HEK293 (cell line): Measurements from ENCODE around the gene BMPR1A.

Experiments
- CTCF ChIA-PET: fragments of 350-600 bp; formaldehyde crosslinking; extraction: SDS; loops from one replicate; lab custom pipeline; 2021; ENCODE audit warnings: antibody characterized with exemption; lab: Yijun Ruan, JAX
- POLR2A ChIA-PET: fragments of 300-600 bp; formaldehyde crosslinking; extraction: SDS; loops from one replicate; lab custom pipeline; 2020; ENCODE audit warnings: antibody characterized with exemption, inconsistent platforms; lab: Yijun Ruan, JAX
- H3K27ac ChIP-seq: fragments of 200-500 bp; sonication (Bioruptor generic); 2 replicates; pipeline ENCODE4 v1.5.1; 2014; ENCODE audit warnings: low read depth, low read length, control low read depth, inconsistent platforms; ENCODE audit errors: extremely low read depth
- H3K36me3 ChIP-seq, 2 experiments: fragments of 200-500 bp in 1 of 2; sonication (Bioruptor generic) in 1 of 2; 1 replicate in 1 of 2; 2 replicates in 1 of 2; pipeline ENCODE4 v1.5.1; 2014 to 2017; ENCODE audit warnings: inconsistent platforms in 2 of 2, low read length in 2 of 2; ENCODE audit not compliant: control insufficient read depth in 2 of 2, insufficient read depth in 1 of 2
- H3K4me1 ChIP-seq: fragments of 200-500 bp; sonication (Bioruptor generic); 2 replicates; pipeline ENCODE4 v1.5.1; 2014; ENCODE audit warnings: mild to moderate bottlenecking, low read length, inconsistent platforms; ENCODE audit not compliant: control insufficient read depth, insufficient read depth
- H3K4me3 ChIP-seq: 2 replicates; pipeline ENCODE4 v1.5.1; 2011; ENCODE audit warnings: low read depth, mild to moderate bottlenecking, control low read depth, low read length, moderate library complexity
- H3K9me3 ChIP-seq: fragments of 200-500 bp; sonication (Bioruptor generic); 2 replicates; pipeline ENCODE4 v1.5.1; 2014; ENCODE audit warnings: low read depth, low read length, inconsistent platforms; ENCODE audit not compliant: control insufficient read depth, insufficient read depth
- GFI1B ChIP-seq: fragments of 450-650 bp; formaldehyde crosslinking; IDR thresholded peaks from 2 replicates; pipeline ENCODE4 v1.5.1; 2016; ENCODE audit warnings: missing biosample characterization, missing genetic modification characterization
- GLI4 ChIP-seq: fragments of 450-650 bp; formaldehyde crosslinking; IDR thresholded peaks from 2 replicates; pipeline ENCODE4 v1.5.1; 2016; ENCODE audit warnings: missing biosample characterization, missing genetic modification characterization
- HOXA7 ChIP-seq: sonication (generic); formaldehyde crosslinking; IDR thresholded peaks from 2 replicates; pipeline ENCODE4 v1.8.1; 2022; ENCODE audit warnings: missing genetic modification reagents, borderline replicate concordance
- RBAK ChIP-seq: fragments of 450-650 bp; formaldehyde crosslinking; IDR thresholded peaks from 2 replicates; pipeline ENCODE4 v1.5.1; 2016; ENCODE audit warnings: missing biosample characterization, missing genetic modification characterization
- SCRT1 ChIP-seq: fragments of 450-650 bp; formaldehyde crosslinking; IDR thresholded peaks from 2 replicates; pipeline ENCODE4 v1.5.1; 2016; ENCODE audit warnings: missing biosample characterization, missing genetic modification characterization, borderline replicate concordance
- ZBTB8A ChIP-seq: fragments of 450-650 bp; formaldehyde crosslinking; IDR thresholded peaks from 2 replicates; pipeline ENCODE4 v1.5.1; 2016; ENCODE audit warnings: missing biosample characterization, missing genetic modification characterization
- ZFHX2 ChIP-seq: fragments of 450-650 bp; formaldehyde crosslinking; conservative IDR thresholded peaks from 2 replicates; pipeline ENCODE4 v1.5.1; 2016; ENCODE audit warnings: missing biosample characterization, missing genetic modification characterization
- ZFP37 ChIP-seq: fragments of 450-650 bp; formaldehyde crosslinking; IDR thresholded peaks from 2 replicates; pipeline ENCODE4 v1.5.1; 2016; ENCODE audit warnings: missing biosample characterization, missing genetic modification characterization
- ZIC2 ChIP-seq: fragments of 450-650 bp; formaldehyde crosslinking; IDR thresholded peaks from 2 replicates; pipeline ENCODE4 v1.5.1; 2016; ENCODE audit warnings: missing biosample characterization, missing genetic modification characterization
- ZNF146 ChIP-seq: fragments of 450-650 bp; formaldehyde crosslinking; IDR thresholded peaks from 2 replicates; pipeline ENCODE4 v1.5.1; 2016; ENCODE audit warnings: missing biosample characterization, missing genetic modification characterization
- ZNF157 ChIP-seq: fragments of 450-650 bp; formaldehyde crosslinking; IDR thresholded peaks from 2 replicates; pipeline ENCODE4 v1.5.1; 2016; ENCODE audit warnings: missing biosample characterization, missing genetic modification characterization
- ZNF23 ChIP-seq: fragments of 450-650 bp; formaldehyde crosslinking; IDR thresholded peaks from 2 replicates; pipeline ENCODE4 v1.5.1; 2016; ENCODE audit warnings: missing biosample characterization, missing genetic modification characterization, borderline replicate concordance
- ZNF341 ChIP-seq: fragments of 450-650 bp; formaldehyde crosslinking; IDR thresholded peaks from 2 replicates; pipeline ENCODE4; 2016; ENCODE audit warnings: low read depth, missing biosample characterization, missing genetic modification characterization
- ZNF350 ChIP-seq: fragments of 450-650 bp; formaldehyde crosslinking; IDR thresholded peaks from 2 replicates; pipeline ENCODE4 v1.5.0; 2017; ENCODE audit warnings: missing biosample characterization, mild to moderate bottlenecking, missing genetic modification characterization
- ZNF560 ChIP-seq: fragments of 450-650 bp; formaldehyde crosslinking; IDR thresholded peaks from 2 replicates; pipeline ENCODE4 v1.5.1; 2017; ENCODE audit warnings: missing biosample characterization, missing genetic modification characterization, borderline replicate concordance
- ZNF610 ChIP-seq: fragments of 450-650 bp; formaldehyde crosslinking; IDR thresholded peaks from 2 replicates; pipeline ENCODE4 v1.5.1; 2016; ENCODE audit warnings: missing biosample characterization, missing genetic modification characterization, borderline replicate concordance
- ZNF621 ChIP-seq: fragments of 450-650 bp; formaldehyde crosslinking; IDR thresholded peaks from 2 replicates; pipeline ENCODE4 v1.5.1; 2017; ENCODE audit warnings: missing biosample characterization, missing genetic modification characterization
- ZNF677 ChIP-seq: fragments of 450-650 bp; IDR thresholded peaks from 2 replicates; pipeline ENCODE4 v1.5.0; 2018; ENCODE audit warnings: missing biosample characterization, mild to moderate bottlenecking, missing genetic modification characterization, moderate library complexity
- ZNF768 ChIP-seq: fragments of 450-650 bp; formaldehyde crosslinking; IDR thresholded peaks from 2 replicates; pipeline ENCODE4 v1.5.1; 2018; ENCODE audit warnings: missing biosample characterization, mild to moderate bottlenecking, missing genetic modification characterization
- TF ChIP-seq, protein P1 (sequence below): fragments of 450-650 bp; formaldehyde crosslinking; IDR thresholded peaks from 2 replicates; pipeline ENCODE4 v1.5.1; 2016; ENCODE audit warnings: missing biosample characterization, missing genetic modification characterization, borderline replicate concordance
- TF ChIP-seq, protein P2 (sequence below): fragments of 450-650 bp; formaldehyde crosslinking; IDR thresholded peaks from 2 replicates; pipeline ENCODE4 v1.5.1; 2016; ENCODE audit warnings: missing biosample characterization, missing genetic modification characterization
- TF ChIP-seq, protein P3 (sequence below): fragments of 450-650 bp; formaldehyde crosslinking; IDR thresholded peaks from 2 replicates; pipeline ENCODE4 v1.5.1; 2016; ENCODE audit warnings: missing biosample characterization, missing genetic modification characterization
- TF ChIP-seq, protein P4 (sequence below): fragments of 450-650 bp; formaldehyde crosslinking; IDR thresholded peaks from 2 replicates; pipeline ENCODE4 v1.5.1; 2017; ENCODE audit warnings: missing biosample characterization, missing genetic modification characterization
- TF ChIP-seq, protein P5 (sequence below): IDR thresholded peaks from 2 replicates; pipeline ENCODE4 v1.6.1; 2011; ENCODE audit warnings: mild to moderate bottlenecking, low read depth, low read length, borderline replicate concordance

The BMPR1A gene

DNA sequence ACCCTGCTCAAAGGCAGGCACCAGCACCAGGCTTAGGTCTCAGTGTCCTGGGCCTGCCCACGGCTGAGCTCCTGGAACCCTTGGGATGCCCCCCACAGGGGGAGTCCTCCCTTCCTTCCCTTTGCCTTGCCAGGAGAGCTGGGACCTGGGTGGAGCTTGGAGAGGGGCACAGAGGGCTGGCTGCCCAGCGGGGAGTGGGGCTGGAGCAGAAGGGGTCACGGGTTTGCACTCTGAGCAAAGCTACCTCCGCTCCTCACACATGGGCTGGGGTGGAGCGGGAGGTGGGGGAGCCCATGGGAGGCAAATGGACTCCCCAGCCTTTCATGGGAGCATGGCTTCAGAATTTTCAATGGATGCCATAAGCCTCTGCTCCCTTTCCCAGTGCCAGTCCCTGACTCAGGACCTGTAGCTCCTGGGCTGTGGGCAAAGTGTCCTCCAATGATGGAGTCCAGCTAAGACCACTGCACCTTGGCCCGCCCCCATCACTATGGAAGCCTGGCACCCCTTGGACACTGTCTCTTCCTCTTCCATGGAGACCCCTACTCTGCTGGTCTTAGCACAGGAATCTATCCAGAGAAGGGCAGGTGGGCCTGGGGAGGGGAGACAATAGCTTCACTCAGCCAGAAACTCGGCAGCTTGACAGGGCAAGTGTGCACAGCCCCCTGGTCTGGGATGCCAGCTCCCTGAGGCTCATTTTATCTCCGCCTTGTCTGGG, 48.2 kb upstream of the BMPR1A start (continued):
- TF ChIP-seq, protein P1, sequence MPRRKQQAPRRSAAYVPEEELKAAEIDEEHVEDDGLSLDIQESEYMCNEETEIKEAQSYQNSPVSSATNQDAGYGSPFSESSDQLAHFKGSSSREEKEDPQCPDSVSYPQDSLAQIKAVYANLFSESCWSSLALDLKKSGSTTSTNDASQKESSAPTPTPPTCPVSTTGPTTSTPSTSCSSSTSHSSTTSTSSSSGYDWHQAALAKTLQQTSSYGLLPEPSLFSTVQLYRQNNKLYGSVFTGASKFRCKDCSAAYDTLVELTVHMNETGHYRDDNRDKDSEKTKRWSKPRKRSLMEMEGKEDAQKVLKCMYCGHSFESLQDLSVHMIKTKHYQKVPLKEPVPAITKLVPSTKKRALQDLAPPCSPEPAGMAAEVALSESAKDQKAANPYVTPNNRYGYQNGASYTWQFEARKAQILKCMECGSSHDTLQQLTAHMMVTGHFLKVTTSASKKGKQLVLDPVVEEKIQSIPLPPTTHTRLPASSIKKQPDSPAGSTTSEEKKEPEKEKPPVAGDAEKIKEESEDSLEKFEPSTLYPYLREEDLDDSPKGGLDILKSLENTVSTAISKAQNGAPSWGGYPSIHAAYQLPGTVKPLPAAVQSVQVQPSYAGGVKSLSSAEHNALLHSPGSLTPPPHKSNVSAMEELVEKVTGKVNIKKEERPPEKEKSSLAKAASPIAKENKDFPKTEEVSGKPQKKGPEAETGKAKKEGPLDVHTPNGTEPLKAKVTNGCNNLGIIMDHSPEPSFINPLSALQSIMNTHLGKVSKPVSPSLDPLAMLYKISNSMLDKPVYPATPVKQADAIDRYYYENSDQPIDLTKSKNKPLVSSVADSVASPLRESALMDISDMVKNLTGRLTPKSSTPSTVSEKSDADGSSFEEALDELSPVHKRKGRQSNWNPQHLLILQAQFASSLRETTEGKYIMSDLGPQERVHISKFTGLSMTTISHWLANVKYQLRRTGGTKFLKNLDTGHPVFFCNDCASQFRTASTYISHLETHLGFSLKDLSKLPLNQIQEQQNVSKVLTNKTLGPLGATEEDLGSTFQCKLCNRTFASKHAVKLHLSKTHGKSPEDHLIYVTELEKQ (tag by site-specific recombination), result no peak
- TF ChIP-seq ZNF677 (tag by site-specific recombination), result no peak
- no peak for TF ChIP-seq ZNF23 (tag by site-specific recombination)
- no peak for TF ChIP-seq ZFP37
- TF ChIP-seq, protein P2, sequence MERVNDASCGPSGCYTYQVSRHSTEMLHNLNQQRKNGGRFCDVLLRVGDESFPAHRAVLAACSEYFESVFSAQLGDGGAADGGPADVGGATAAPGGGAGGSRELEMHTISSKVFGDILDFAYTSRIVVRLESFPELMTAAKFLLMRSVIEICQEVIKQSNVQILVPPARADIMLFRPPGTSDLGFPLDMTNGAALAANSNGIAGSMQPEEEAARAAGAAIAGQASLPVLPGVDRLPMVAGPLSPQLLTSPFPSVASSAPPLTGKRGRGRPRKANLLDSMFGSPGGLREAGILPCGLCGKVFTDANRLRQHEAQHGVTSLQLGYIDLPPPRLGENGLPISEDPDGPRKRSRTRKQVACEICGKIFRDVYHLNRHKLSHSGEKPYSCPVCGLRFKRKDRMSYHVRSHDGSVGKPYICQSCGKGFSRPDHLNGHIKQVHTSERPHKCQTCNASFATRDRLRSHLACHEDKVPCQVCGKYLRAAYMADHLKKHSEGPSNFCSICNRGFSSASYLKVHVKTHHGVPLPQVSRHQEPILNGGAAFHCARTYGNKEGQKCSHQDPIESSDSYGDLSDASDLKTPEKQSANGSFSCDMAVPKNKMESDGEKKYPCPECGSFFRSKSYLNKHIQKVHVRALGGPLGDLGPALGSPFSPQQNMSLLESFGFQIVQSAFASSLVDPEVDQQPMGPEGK (tag by site-specific recombination), result no peak
- peak; percentile 57 for TF ChIP-seq ZIC2
- 0 out of 2 replicates have a peak, but pooled peaks have one; percentile 10 for TF ChIP-seq ZNF341 (tag by site-specific recombination)
- no peak for TF ChIP-seq RBAK
- TF ChIP-seq ZNF146, result no peak
- no peak for TF ChIP-seq ZNF157 (tag by site-specific recombination)
- no peak for TF ChIP-seq ZNF610
- TF ChIP-seq, protein P3, sequence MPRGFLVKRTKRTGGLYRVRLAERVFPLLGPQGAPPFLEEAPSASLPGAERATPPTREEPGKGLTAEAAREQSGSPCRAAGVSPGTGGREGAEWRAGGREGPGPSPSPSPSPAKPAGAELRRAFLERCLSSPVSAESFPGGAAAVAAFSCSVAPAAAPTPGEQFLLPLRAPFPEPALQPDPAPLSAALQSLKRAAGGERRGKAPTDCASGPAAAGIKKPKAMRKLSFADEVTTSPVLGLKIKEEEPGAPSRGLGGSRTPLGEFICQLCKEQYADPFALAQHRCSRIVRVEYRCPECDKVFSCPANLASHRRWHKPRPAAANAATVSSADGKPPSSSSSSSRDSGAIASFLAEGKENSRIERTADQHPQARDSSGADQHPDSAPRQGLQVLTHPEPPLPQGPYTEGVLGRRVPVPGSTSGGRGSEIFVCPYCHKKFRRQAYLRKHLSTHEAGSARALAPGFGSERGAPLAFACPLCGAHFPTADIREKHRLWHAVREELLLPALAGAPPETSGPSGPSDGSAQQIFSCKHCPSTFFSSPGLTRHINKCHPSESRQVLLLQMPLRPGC (tag by site-specific recombination), result no peak
- 0 out of 2 replicates have a peak, but pooled peaks have one; percentile 23 for TF ChIP-seq ZBTB8A
- TF ChIP-seq GLI4, result no peak
- TF ChIP-seq, protein P4, sequence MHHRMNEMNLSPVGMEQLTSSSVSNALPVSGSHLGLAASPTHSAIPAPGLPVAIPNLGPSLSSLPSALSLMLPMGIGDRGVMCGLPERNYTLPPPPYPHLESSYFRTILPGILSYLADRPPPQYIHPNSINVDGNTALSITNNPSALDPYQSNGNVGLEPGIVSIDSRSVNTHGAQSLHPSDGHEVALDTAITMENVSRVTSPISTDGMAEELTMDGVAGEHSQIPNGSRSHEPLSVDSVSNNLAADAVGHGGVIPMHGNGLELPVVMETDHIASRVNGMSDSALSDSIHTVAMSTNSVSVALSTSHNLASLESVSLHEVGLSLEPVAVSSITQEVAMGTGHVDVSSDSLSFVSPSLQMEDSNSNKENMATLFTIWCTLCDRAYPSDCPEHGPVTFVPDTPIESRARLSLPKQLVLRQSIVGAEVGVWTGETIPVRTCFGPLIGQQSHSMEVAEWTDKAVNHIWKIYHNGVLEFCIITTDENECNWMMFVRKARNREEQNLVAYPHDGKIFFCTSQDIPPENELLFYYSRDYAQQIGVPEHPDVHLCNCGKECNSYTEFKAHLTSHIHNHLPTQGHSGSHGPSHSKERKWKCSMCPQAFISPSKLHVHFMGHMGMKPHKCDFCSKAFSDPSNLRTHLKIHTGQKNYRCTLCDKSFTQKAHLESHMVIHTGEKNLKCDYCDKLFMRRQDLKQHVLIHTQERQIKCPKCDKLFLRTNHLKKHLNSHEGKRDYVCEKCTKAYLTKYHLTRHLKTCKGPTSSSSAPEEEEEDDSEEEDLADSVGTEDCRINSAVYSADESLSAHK (tag by site-specific recombination), result no peak

DNA sequence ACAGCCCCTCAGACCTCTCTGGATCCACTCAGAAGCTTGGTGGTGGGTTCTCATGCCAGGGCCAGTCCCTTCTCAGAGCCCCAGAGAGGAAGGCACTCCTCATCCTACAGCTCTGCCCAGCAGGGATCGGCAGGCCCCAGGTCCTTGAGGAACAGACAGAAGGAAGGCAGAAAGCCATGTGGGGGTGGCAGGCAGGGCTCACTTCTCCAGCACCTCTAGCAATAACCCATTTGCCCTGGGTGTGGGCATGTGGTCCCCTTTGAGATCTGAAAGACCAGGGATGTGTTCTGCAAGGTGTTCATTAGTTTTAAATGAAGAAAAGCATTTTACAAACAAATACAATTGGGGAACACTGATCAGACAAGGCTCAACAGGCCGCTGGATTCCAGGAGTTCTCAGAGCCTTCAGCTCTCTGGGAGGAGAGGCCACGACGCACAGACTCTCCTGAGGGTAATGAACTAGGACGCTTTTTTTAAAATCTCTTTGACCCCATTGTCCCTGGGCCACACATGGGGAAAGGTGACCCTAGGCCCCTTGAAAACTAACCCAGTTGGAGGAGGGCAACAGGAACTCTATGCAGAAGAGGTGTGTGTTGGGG, 47.5 kb upstream of the BMPR1A start:
- Histone ChIP-seq H3K9me3 (no peaks in the 10 kb centered on the region), H3K36me3 (no peaks in the 10 kb centered on the region), H3K27ac (no peak overlapping the region), H3K4me3 (no peak overlapping the region), H3K4me1 (peaks cover 8% of the 10 kb centered on the region; the same call in 1 of the 2 replicates)
- ChIA-PET POLR2A (interaction anchor here (0.5 to 1.2 kb wide), 2 partner anchors 49 to 230 kb away, joined by 3 to 8 read pairs; no protein-coding TSS in a partner anchor), CTCF (interaction anchor here (0.6 to 2.2 kb wide), 5 partner anchors 9 to 191 kb away, joined by 3 to 10 read pairs (median 5); no protein-coding TSS in a partner anchor)
- TF ChIP-seq ZBTB8A, result no peak
- TF ChIP-seq, protein P5, sequence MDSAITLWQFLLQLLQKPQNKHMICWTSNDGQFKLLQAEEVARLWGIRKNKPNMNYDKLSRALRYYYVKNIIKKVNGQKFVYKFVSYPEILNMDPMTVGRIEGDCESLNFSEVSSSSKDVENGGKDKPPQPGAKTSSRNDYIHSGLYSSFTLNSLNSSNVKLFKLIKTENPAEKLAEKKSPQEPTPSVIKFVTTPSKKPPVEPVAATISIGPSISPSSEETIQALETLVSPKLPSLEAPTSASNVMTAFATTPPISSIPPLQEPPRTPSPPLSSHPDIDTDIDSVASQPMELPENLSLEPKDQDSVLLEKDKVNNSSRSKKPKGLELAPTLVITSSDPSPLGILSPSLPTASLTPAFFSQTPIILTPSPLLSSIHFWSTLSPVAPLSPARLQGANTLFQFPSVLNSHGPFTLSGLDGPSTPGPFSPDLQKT, result no peak
- no peak for TF ChIP-seq ZNF621 (tag by site-specific recombination)
- TF ChIP-seq ZNF768, result no peak
- TF ChIP-seq HOXA7 (CRISPR knock-in tag), result no peak
- no peak for TF ChIP-seq SCRT1 (tag by site-specific recombination)
- TF ChIP-seq ZFHX2 (tag by site-specific recombination), result no peak
- TF ChIP-seq ZNF350 (tag by site-specific recombination), result no peak
- no peak for TF ChIP-seq GFI1B (tag by site-specific recombination)
- no peak for TF ChIP-seq ZNF560 (tag by site-specific recombination)
